ENCODE results near the gene RHCE. TPM values are rescaled to one million over a fixed set of nuclear protein-coding genes. Genes with fewer than 3 reads are reported as not detected.
"Not testable (repeated sequence)": the region's sequence is repeated elsewhere in the genome, so short reads cannot be mapped to it uniquely, and the experiment has no call there.

RHCE gene
- polyA plus RNA-seq, 3 donors from 2014 or later: not detected

- DNase-seq; H3K9me3 Mint-ChIP-seq; H3K27me3 Mint-ChIP-seq (ENCODE audit: low read depth in 3 of 3); H3K4me3 Mint-ChIP-seq: not testable (repeated sequence)
- Mint-ChIP-seq H3K4me1 (peaks cover 0 to 13% of the 10 kb centered on the region in 2 donors), H3K27ac (peak overlapping the region in 3 of 6 donors; percentile 31 to 86 (median 74)), H3K36me3 (peaks cover 7 to 18% (median 14%) of the 10 kb centered on the region in 3 donors)
Observed at GRCh38 chr1:25362634-25363559, 57.7 kb downstream of the RHCE start.

- Mint-ChIP-seq H3K36me3 (peaks cover 11 to 24% (median 18%) of the 10 kb centered on the region in 3 donors), H3K27ac (peak overlapping the region; percentile 2 to 86 (median 68)), H3K9me3 (no peaks in the 10 kb centered on the region), H3K4me3 (no peak overlapping the region), H3K4me1 (peaks cover 0 to 13% of the 10 kb centered on the region in 2 donors), H3K27me3 (ENCODE audit: low read depth in 3 of 3) (no peaks in the 10 kb centered on the region)
- no peak for DNase-seq
Observed at GRCh38 chr1:25361901-25362300, 58.7 kb downstream of the RHCE start.

GRCh38 chr1:25360596-25361581 is 59.7 kb downstream of the RHCE start:
- peaks cover 15 to 32% (median 24%) of the 10 kb centered on the region in 3 donors for H3K36me3 Mint-ChIP-seq
- peak overlapping the region in 5 of 6 donors; percentile 28 to 86 (median 71) for H3K27ac Mint-ChIP-seq
- no peak for DNase-seq
- H3K4me1 Mint-ChIP-seq: peaks cover 4 to 20% of the 10 kb centered on the region in 2 donors
- H3K27me3 Mint-ChIP-seq (ENCODE audit: low read depth in 3 of 3): peaks cover 0 to 2% (median 0%) of the 10 kb centered on the region in 3 donors
- no peaks in the 10 kb centered on the region for H3K9me3 Mint-ChIP-seq
- no peak overlapping the region for H3K4me3 Mint-ChIP-seq

GRCh38 chr1:25356848-25357247 is 63.8 kb downstream of the RHCE start:
- no peaks in the 10 kb centered on the region for H3K9me3 Mint-ChIP-seq
- H3K27ac Mint-ChIP-seq: peak overlapping the region in 3 of 6 donors; percentile 18 to 75 (median 73)
- H3K36me3 Mint-ChIP-seq: peaks cover 18 to 42% (median 32%) of the 10 kb centered on the region in 3 donors
- H3K4me1 Mint-ChIP-seq: peaks cover 8 to 21% of the 10 kb centered on the region in 2 donors
- H3K27me3 Mint-ChIP-seq (ENCODE audit: low read depth in 3 of 3): peaks cover 0 to 2% (median 0%) of the 10 kb centered on the region in 3 donors
- H3K4me3 Mint-ChIP-seq: no peak overlapping the region
- DNase-seq: no peak

GRCh38 chr1:25356441-25356840 is 64.2 kb downstream of the RHCE start:
- Mint-ChIP-seq H3K36me3 (peaks cover 18 to 39% (median 28%) of the 10 kb centered on the region in 3 donors), H3K4me3 (no peak overlapping the region), H3K4me1 (peaks cover 8 to 17% of the 10 kb centered on the region in 2 donors), H3K27ac (peak overlapping the region; percentile 1 to 76 (median 20)), H3K27me3 (ENCODE audit: low read depth in 3 of 3) (peaks cover 0 to 2% (median 0%) of the 10 kb centered on the region in 3 donors), H3K9me3 (no peaks in the 10 kb centered on the region)
- no peak for DNase-seq

GRCh38 chr1:25355841-25356395 is 64.7 kb downstream of the RHCE start:
- no peak for DNase-seq
- H3K27me3 Mint-ChIP-seq (ENCODE audit: low read depth in 3 of 3): peaks cover 0 to 2% (median 0%) of the 10 kb centered on the region in 3 donors
- no peak overlapping the region for H3K4me3 Mint-ChIP-seq
- peaks cover 15 to 34% (median 27%) of the 10 kb centered on the region in 3 donors for H3K36me3 Mint-ChIP-seq
- H3K4me1 Mint-ChIP-seq: peaks cover 8 to 11% of the 10 kb centered on the region in 2 donors
- H3K9me3 Mint-ChIP-seq: no peaks in the 10 kb centered on the region
- peak overlapping the region; percentile 1 to 76 (median 20) for H3K27ac Mint-ChIP-seq

- Mint-ChIP-seq H3K4me1 (peaks cover 8 to 24% of the 10 kb centered on the region in 2 donors), H3K9me3 (no peaks in the 10 kb centered on the region), H3K4me3 (no peak overlapping the region), H3K27me3 (ENCODE audit: low read depth in 3 of 3) (peaks cover 0 to 2% (median 2%) of the 10 kb centered on the region in 3 donors), H3K27ac (peak overlapping the region in 1 of 6 donors; percentile 79), H3K36me3 (peaks cover 11 to 23% (median 16%) of the 10 kb centered on the region in 3 donors)
- DNase-seq: no peak
Observed at GRCh38 chr1:25349606-25350005, 71.0 kb downstream of the RHCE start.

- H3K9me3 Mint-ChIP-seq: no peaks in the 10 kb centered on the region
- peaks cover 0 to 2% (median 2%) of the 10 kb centered on the region in 3 donors for H3K27me3 Mint-ChIP-seq (ENCODE audit: low read depth in 3 of 3)
- H3K36me3 Mint-ChIP-seq: peaks cover 16 to 30% (median 18%) of the 10 kb centered on the region in 3 donors
- peak overlapping the region in 2 of 6 donors; percentile 30 for H3K27ac Mint-ChIP-seq
- H3K4me3 Mint-ChIP-seq: no peak overlapping the region
- no peak for DNase-seq
- H3K4me1 Mint-ChIP-seq: peaks cover 11 to 39% of the 10 kb centered on the region in 2 donors
Observed at GRCh38 chr1:25347556-25347955, 73.1 kb downstream of the RHCE start.

GRCh38 chr1:25343872-25344271 is 76.8 kb downstream of the RHCE start:
- Mint-ChIP-seq H3K27me3 (ENCODE audit: low read depth in 3 of 3) (peaks cover 0 to 9% (median 2%) of the 10 kb centered on the region in 3 donors), H3K9me3 (no peaks in the 10 kb centered on the region), H3K4me3 (no peak overlapping the region), H3K27ac (peak overlapping the region in 3 of 6 donors; percentile 9 to 54 (median 33)), H3K36me3 (peaks cover 15 to 26% (median 15%) of the 10 kb centered on the region in 3 donors), H3K4me1 (peaks cover 35 to 64% of the 10 kb centered on the region in 2 donors)
- DNase-seq: no peak

GRCh38 chr1:25342846-25343245 is 77.8 kb downstream of the RHCE start:
- no peak overlapping the region for H3K4me3 Mint-ChIP-seq
- H3K9me3 Mint-ChIP-seq: no peaks in the 10 kb centered on the region
- peak overlapping the region in 2 of 6 donors; percentile 28 to 54 for H3K27ac Mint-ChIP-seq
- peaks cover 10 to 21% (median 11%) of the 10 kb centered on the region in 3 donors for H3K36me3 Mint-ChIP-seq
- peaks cover 34 to 61% of the 10 kb centered on the region in 2 donors for H3K4me1 Mint-ChIP-seq
- no peak for DNase-seq
- H3K27me3 Mint-ChIP-seq (ENCODE audit: low read depth in 3 of 3): peaks cover 4 to 15% (median 5%) of the 10 kb centered on the region in 3 donors

- H3K27ac Mint-ChIP-seq: peak overlapping the region in 3 of 6 donors; percentile 23 to 35 (median 24)
- H3K27me3 Mint-ChIP-seq (ENCODE audit: low read depth in 3 of 3): peaks cover 4 to 17% (median 8%) of the 10 kb centered on the region in 3 donors
- peaks cover 8 to 15% (median 8%) of the 10 kb centered on the region in 3 donors for H3K36me3 Mint-ChIP-seq
- no peaks in the 10 kb centered on the region for H3K9me3 Mint-ChIP-seq
- peak overlapping the region in 1 of 5 donors; percentile 18 for H3K4me3 Mint-ChIP-seq
- no peak for DNase-seq
- H3K4me1 Mint-ChIP-seq: peaks cover 35 to 56% of the 10 kb centered on the region in 2 donors
Observed at GRCh38 chr1:25341746-25342145, 78.9 kb downstream of the RHCE start.

GRCh38 chr1:25338986-25339385 is 81.6 kb downstream of the RHCE start:
- Mint-ChIP-seq H3K36me3 (peaks cover 8% of the 10 kb centered on the region in 3 donors), H3K4me3 (peak overlapping the region; percentile 81 to 96 (median 93)), H3K27me3 (ENCODE audit: low read depth in 3 of 3) (peaks cover 4 to 19% (median 6%) of the 10 kb centered on the region in 3 donors), H3K9me3 (no peaks in the 10 kb centered on the region), H3K27ac (peak overlapping the region; percentile 87 to 96 (median 94)), H3K4me1 (peaks cover 40 to 61% of the 10 kb centered on the region in 2 donors)
- DNase-seq: no peak
